HFFc6 (cell line): ENCODE results near the gene AATF. TPM values are rescaled to one million over a fixed set of nuclear protein-coding genes. Genes with fewer than 3 reads are reported as not detected.

Source experiments
- DNase-seq: peaks from one replicate; pipeline ENCODE4 v3.0.0-alpha.2; 2018
- H3K27ac Mint-ChIP-seq: 2 replicates; pipeline ENCODE4 v1.8.0; 2020; ENCODE audit warnings: mild to moderate bottlenecking, mixed read lengths
- H3K27me3 Mint-ChIP-seq: 2 replicates; pipeline ENCODE4 v1.8.0; 2021; ENCODE audit warnings: mild to moderate bottlenecking, moderate library complexity, mixed read lengths; ENCODE audit not compliant: insufficient read depth
- H3K36me3 Mint-ChIP-seq: 2 replicates; pipeline ENCODE4 v1.8.0; 2021; ENCODE audit warnings: low read depth, mixed read lengths
- H3K4me1 Mint-ChIP-seq: 2 replicates; pipeline ENCODE4 v1.8.0; 2020; ENCODE audit warnings: low read depth, mixed read lengths
- H3K4me3 Mint-ChIP-seq: 2 replicates; pipeline ENCODE4 v1.8.0; 2020; ENCODE audit warnings: mild to moderate bottlenecking, moderate library complexity, mixed read lengths
- H3K9me3 Mint-ChIP-seq: 2 replicates; pipeline ENCODE4 v1.8.0; 2020; ENCODE audit warnings: mild to moderate bottlenecking, mixed read lengths
- total RNA-seq, 6 experiments: library from RNA; stranded (reverse); fragmentation: NEBNext Ultra II Directional; extraction: Animal tissue kit (Norgen Biotek cat#: 25700); gene quantifications; 2 replicates in 1 of 6; 3 replicates in 5 of 6; pipeline ENCODE4 v1.2.3, GENCODE V29; 2021
- TF ChIP-seq, protein P1 (sequence below): fragments of 200-600 bp; sonication (generic); IDR thresholded peaks from 2 replicates; pipeline ENCODE4 v1.5.0; 2021; ENCODE audit warnings: antibody characterized with exemption, mild to moderate bottlenecking

The AATF gene
- total RNA-seq, 6 experiments from 2014 or later, result 45.1 to 57.1 (median 52.7) TPM

DNA sequence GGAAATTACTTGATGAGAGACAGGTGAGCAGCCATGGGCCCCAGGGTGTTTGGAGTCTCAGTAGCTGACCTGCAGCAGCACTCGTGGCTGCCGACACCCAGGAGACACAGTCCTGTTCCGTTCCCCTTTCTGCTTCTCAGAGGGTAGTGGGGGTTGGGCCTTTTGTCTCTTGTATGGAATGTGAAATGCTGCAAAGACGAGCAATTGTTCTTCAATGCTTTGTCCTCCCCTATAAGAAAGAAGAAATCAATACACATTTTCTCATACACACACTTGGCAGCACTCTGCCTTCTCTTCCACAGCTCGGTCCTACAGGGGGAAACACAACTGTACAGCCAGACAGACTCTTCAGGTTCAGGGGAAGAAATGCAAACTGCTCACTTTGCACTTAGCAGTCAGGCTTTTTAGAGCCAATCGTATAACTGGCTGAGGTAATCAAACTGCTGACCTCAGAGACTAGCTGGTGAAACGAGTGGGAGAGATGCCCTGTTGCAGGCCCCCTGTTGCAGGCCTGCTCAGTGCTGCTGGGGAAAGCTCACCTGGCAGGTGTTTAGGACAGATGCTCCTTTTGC lies 96.7 kb downstream of the AATF start:
- no peaks in the 10 kb centered on the region for H3K36me3 Mint-ChIP-seq
- no peak overlapping the region for H3K27ac Mint-ChIP-seq
- no peak for DNase-seq
- no peaks in the 10 kb centered on the region for H3K9me3 Mint-ChIP-seq
- TF ChIP-seq, protein P1, sequence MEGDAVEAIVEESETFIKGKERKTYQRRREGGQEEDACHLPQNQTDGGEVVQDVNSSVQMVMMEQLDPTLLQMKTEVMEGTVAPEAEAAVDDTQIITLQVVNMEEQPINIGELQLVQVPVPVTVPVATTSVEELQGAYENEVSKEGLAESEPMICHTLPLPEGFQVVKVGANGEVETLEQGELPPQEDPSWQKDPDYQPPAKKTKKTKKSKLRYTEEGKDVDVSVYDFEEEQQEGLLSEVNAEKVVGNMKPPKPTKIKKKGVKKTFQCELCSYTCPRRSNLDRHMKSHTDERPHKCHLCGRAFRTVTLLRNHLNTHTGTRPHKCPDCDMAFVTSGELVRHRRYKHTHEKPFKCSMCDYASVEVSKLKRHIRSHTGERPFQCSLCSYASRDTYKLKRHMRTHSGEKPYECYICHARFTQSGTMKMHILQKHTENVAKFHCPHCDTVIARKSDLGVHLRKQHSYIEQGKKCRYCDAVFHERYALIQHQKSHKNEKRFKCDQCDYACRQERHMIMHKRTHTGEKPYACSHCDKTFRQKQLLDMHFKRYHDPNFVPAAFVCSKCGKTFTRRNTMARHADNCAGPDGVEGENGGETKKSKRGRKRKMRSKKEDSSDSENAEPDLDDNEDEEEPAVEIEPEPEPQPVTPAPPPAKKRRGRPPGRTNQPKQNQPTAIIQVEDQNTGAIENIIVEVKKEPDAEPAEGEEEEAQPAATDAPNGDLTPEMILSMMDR, result no peak
- H3K27me3 Mint-ChIP-seq, result no peaks in the 10 kb centered on the region
- H3K4me3 Mint-ChIP-seq, result no peak overlapping the region
- peaks cover 15% of the 10 kb centered on the region for H3K4me1 Mint-ChIP-seq

DNA sequence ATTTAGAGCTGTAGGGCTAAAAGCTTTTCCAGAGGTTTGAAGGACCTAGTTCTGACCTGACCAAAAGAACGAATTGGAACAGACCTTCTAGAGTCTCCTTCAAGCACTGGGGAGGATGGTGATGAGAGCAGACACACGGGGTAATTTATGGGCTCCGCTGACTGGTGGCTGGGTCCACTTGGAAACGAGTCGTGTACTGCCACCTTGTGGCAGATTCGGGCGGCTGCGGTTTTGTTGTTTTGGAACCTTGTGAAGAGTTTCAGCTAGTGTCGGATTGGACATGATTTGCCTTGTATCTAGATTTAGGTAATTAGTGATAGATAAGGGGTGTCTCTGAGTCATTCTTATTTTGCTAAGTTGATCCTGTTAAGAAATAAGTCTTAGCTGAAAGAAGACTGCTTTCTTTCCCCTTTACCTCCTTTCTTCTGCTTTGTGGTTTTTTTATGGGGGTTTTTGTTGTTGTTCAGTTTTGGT lies 98.9 kb downstream of the AATF start:
- H3K27ac Mint-ChIP-seq, result no peak overlapping the region; the same call in 1 of the 2 replicates
- TF ChIP-seq, protein P1, result peak; percentile 97
- no peaks in the 10 kb centered on the region for H3K36me3 Mint-ChIP-seq
- no peaks in the 10 kb centered on the region; the same call in 1 of the 2 replicates for H3K27me3 Mint-ChIP-seq
- no peak overlapping the region for H3K4me3 Mint-ChIP-seq
- peaks cover 15% of the 10 kb centered on the region for H3K4me1 Mint-ChIP-seq
- H3K9me3 Mint-ChIP-seq, result no peaks in the 10 kb centered on the region
- peak; percentile 73 for DNase-seq

DNA sequence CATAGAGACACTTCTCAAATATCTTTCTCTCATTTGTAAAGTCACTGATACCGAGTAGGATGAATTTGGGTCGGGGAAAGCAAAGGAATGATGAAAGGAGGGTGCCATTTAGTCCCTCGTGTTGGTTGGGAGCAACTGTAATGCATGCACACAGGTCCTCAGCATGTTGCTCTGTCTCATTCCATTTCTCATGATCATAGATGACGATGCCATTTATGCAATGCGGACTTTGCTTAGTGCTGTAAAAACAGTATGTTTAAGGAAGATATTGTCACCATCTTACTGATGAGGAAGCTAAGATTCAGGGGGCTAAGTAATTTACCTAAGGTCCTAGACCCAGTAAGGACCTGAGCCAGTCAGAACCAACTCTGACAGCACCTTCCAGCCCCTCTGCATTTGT lies 100.1 kb downstream of the AATF start:
- TF ChIP-seq, protein P1, result no peak
- Mint-ChIP-seq H3K27ac (no peak overlapping the region), H3K36me3 (no peaks in the 10 kb centered on the region), H3K9me3 (no peaks in the 10 kb centered on the region), H3K27me3 (no peaks in the 10 kb centered on the region; the same call in 1 of the 2 replicates), H3K4me3 (no peak overlapping the region), H3K4me1 (peaks cover 8% of the 10 kb centered on the region)
- no peak for DNase-seq

DNA sequence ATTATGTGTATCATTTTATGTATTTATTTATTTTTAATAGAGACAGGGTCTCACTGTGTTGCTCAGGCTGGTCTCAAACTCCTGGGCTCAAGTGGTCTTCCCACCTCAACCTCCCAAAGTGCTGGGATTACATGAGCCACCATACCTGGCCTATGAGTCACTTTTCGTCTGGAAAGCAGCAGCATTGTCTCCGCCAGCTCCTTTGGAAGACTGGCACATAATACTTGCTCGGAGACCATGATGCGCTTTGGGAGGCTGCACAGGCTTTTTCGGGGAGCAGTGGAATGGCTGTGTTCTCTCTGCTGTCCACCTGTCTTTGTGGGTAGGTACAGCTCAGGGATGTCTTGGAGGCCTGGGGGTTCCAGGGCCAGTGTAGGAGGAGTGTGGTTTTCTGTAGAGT lies 102.2 kb downstream of the AATF start:
- no peaks in the 10 kb centered on the region for H3K36me3 Mint-ChIP-seq

DNA sequence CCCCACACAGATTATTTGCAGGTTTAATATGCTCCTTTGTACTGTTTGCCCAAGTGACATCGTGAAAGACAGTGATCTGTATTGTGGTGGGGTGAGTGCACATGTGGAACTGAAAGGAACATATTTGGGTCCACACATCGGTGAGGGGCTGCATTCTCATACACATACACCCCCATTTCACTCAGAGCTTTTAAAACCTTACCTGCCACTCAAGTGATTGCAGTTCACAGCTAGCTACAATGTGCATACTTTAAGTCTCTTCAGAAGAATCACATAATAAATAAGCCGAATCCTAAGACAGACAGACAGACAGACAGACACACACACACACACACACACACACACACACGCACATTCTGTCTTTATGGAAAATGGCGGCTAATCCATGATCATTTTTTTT lies 102.6 kb downstream of the AATF start:
- TF ChIP-seq, protein P1, result no peak
- no peak for DNase-seq
- Mint-ChIP-seq H3K27ac (no peak overlapping the region), H3K9me3 (no peaks in the 10 kb centered on the region), H3K4me3 (no peak overlapping the region), H3K4me1 (peaks cover 8% of the 10 kb centered on the region), H3K27me3 (no peaks in the 10 kb centered on the region; the same call in 1 of the 2 replicates), H3K36me3 (no peaks in the 10 kb centered on the region)

More for the DNA sequence above, 102.2 kb downstream of the AATF start:
- DNase-seq, result no peak
- H3K4me1 Mint-ChIP-seq, result peaks cover 8% of the 10 kb centered on the region
- H3K27me3 Mint-ChIP-seq, result no peaks in the 10 kb centered on the region; the same call in 1 of the 2 replicates
- TF ChIP-seq, protein P1, result no peak
- H3K9me3 Mint-ChIP-seq, result no peaks in the 10 kb centered on the region
- H3K27ac Mint-ChIP-seq, result no peak overlapping the region
- no peak overlapping the region for H3K4me3 Mint-ChIP-seq
